IPS-NIHi7 (cell line): ENCODE results near the gene ANKRD10.

Experiments
- DNase-seq: peaks from one replicate; pipeline ENCODE4 v3.0.0; 2012; ENCODE audit warnings: mixed read lengths; ENCODE audit errors: extremely low spot score

ANKRD10 gene

DNA sequence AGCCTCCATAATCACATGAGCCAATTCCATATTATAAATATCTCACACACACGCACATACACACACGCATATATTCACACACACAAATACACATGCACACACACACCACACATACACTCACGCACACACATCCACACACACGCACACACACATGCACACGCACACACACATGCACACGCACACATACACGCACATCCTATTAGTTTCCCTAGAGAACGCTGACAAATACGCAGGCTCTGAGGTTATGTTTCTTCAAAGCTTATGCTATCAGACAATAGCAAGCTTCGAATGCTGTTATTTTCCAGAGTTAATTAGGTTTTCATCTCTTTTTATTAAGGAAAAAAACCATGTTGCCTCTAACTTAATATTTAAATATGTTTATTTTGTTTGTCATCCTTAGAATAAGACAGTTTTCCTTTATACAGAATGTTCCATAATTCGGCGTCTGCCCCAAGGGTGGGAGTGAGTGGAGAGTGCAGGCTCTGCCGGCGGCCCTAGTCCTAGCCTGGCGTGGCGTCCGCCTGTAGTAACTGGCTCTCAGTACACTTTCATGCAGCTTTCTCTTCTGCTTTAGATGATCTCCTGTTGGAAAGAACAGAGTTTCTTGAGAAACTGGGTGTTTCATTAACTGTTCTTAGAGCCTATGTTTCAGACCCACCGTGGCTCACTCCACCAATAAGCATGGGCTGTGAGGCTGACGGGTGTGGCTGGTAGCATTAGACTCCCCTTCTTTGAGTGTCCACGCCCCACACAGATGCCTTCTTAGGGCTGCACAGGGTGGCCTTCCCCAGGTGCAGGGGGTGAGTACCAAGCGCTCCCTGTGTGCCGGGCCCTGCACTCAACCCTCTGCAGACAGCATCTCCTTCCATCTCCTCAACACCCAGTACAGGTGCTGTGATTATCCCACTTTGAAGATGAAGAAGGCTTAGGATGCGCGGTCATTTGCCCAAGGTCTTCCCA, 30.4 kb upstream of the ANKRD10 start:
- DNase-seq: no peak

DNA sequence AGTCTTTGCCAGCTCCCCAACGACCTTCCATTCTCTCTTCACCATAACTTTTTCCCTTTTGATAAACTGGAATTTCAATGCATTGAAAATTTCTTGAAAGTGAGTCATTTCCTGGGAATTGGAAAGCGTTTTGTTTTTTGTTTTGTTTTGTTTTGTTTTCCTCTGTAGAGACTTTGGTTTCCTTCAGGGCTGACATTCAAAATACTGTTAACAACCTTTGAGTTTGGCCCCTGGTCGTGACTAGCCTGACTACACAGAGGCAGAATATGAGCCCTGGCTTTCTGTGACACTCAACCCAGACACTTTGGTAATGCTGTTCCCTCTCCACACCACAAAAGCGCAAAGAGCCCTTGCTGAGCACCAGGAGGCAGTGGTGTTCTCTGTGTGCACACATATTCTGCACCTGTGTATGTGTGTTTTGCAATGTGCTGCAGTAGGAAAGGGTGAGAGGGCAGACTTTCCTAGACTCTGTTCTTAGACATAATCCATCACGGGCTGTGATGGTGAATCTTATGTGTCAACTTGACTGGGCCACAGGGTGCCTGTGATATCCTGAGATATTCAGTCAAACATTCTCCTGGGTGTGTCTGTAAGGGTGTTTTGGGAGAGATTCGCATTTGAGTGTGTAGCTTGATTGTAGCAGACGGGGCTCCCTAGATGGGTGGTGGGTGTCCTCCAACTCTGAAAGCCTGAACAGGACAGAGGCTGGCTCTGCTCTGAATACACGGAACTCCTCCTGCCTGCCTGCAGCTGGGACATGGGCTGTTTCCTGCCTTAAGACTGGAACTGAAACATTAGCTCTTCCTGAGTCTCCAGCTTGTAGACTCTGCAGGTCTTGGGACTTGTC, 29.5 kb upstream of the ANKRD10 start:
- DNase-seq: peak; percentile 66

- DNase-seq: no peak
Observed at GRCh38 chr13:110942248-110942981, 27.5 kb upstream of the ANKRD10 start.

GRCh38 chr13:110938662-110939421, 24.0 kb upstream of the ANKRD10 start:
- DNase-seq: no peak

DNA sequence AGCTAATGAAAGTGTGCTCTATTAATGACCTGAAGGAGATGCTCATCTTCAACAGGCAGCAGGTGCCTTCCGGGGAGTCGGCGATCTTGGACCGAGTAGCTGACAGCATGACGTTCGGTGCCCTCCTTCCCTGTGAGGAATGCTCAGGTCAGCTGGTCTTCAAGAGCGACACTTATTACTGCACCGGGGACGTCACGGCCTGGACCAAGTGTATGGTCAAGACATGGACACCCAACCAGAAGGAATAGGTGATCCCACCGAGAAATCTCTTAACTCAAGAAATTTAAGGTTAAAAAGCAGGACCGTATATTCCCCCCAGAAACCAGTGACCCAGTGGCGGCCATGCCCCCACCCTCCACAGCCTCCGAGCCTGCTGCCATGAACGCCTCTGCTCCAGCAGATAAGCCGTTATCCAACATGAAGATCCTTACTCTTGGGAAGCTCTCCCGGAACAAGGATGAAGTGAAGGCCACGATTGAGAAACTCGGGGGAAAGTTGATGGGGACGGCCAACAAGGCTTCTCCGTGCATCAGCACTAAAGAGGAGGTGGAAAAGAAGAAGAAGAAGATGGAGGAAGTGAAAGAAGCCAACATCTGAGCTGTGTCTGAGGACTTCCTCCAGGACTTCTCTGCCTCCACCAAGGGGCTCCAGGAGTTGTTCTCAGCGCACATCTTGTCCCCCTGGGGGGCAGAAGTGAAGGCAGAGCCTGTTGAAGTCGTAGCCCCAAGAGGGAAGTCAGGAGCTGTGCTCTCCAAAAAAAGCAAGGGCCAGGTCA, 22.8 kb upstream of the ANKRD10 start:
- no peak for DNase-seq

- DNase-seq: no peak
Observed at GRCh38 chr13:110936519-110936918, 21.6 kb upstream of the ANKRD10 start.

- DNase-seq: no peak
Observed at GRCh38 chr13:110932588-110932987, 17.7 kb upstream of the ANKRD10 start.

GRCh38 chr13:110929104-110929777, 14.4 kb upstream of the ANKRD10 start:
- DNase-seq: no peak

- DNase-seq: no peak
Observed at GRCh38 chr13:110925023-110925612, 10.2 kb upstream of the ANKRD10 start.

- no peak for DNase-seq
Observed at GRCh38 chr13:110924639-110924934, 9.7 kb upstream of the ANKRD10 start.

DNA sequence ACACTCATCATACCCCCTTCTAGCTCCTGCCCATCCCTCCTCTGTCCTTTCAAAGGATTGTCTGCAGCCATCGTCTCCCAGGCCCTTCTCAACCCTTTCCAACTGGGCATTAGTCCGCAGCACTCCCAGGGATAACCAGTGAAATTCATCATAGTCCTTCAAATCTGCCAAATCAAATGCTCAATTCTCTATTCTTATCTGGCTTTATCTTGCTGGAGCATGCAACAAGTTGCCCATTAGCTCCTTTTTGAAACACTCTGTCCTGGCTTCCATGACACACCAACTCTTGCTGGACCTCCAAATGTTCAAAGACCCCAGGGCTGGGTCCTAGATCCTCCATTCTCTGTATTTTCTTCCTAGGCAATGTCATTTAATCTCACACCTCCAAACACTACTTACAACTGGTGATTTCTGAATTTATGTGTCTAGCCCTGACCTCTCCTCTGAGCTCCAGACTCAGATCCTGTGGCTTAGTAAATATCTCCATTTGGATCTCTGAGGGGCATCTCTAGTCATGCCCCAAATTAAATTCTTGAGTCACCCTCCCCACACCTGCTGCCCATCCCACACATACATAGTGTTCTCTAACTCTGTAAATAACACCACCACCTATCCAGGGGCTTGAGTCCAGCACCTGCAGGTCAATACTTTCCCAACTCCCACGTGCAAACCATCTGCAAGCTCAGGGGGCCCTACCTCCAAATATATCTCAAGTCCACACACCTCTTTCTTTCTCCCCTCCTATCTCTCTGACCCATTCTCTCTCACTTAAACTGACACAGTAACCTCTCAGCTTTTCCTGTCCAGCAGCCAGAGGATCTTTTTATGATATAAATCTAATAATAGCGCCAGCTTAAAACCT, 9.1 kb upstream of the ANKRD10 start:
- no peak for DNase-seq

GRCh38 chr13:110923086-110923485, 8.2 kb upstream of the ANKRD10 start:
- no peak for DNase-seq

DNA sequence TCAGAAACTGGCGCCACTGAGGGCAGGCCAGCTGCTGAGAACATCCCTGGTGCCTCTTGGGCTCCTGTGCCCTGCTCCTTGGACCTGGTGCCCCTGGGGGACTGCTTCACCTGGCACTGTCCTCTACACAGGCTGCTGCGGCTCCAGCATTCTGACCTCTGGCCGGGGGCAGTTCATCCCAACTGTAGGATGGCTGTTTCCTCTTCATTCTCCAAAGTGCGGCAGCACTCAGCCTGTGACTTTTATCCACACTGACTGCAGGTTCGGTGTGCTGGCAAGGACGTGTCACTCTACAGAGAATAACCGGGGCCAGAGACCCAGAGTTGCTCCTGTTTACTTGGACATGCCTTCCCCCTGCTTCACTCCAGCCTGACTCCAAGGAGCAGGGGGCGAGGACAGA, 7.6 kb upstream of the ANKRD10 start:
- no peak for DNase-seq

DNA sequence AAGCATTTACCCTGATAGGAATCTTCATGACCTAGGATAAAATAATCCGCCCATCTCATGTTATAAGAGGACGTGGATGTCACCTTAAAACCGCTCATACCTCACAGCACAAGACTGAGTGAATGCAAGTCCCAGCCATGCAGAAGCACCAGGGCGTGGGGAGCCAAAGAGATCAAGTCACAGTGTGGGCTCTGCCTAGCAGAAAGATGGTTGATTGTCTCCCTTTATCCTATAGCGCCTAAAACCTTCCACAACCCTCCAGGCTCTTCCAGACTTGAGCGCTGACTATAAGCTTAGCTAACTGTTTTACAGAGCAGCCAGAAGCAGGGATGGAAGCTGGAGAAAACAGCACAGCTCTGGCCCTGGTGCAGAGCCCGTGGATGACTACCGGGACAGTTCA, 6.8 kb upstream of the ANKRD10 start:
- DNase-seq: no peak

DNA sequence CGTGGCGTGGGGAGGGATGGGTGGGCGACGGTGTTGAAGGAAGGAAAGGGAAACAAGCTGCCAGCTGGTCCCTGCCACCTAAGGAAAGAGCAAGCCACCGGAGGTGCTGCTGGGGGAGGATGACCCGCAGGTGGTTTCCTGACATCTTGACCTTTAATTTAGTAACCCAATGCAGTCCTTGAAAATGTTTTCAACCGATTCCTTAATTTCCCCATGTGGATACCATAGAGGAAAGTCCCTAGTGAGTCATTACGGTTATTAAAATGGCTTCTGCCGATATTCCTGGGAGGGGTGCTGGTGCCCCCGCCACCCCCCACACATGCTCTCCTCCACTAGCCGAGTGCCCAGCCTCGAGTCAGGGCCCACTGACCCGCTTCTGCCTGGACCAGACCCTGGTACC, 6.3 kb upstream of the ANKRD10 start:
- no peak for DNase-seq

GRCh38 chr13:110920038-110920437, 5.2 kb upstream of the ANKRD10 start:
- no peak for DNase-seq

- no peak for DNase-seq
Observed at GRCh38 chr13:110916301-110917142, 1.7 kb upstream of the ANKRD10 start.

DNA sequence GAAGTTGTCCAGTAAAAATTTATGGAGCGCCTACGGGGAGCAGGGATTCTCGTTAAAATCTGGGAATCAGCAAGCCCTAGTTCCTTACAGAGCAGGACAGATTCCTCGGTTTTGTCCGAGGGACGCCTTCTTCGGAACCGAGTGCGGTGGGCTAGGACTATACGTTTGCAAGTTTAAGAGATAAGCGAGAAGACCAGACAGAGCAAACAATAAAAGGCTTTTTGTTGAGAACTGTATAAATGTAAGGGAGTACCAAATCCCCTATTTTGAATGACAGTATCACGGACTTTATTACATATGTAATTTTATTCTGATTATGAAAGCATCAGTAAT, 971 bp upstream of the ANKRD10 start:
- DNase-seq: no peak
